T-helper 1 cell treated with Interleukin-12 subunit alpha and Interleukin-12 subunit beta and Interleukin-4 antibody, amounts not matched to agents 30 μg/mL and 1 μg/mL, for 36 hours (primary cell): Measurements from ENCODE around the gene UBTD2.

Source experiments
- H3K27ac Mint-ChIP-seq: one replicate; pipeline ENCODE4 v1.8.0; 2021; ENCODE audit warnings: mild to moderate bottlenecking, mixed read lengths
- H3K27me3 Mint-ChIP-seq: one replicate; pipeline ENCODE4 v1.8.0; 2021; ENCODE audit warnings: low read depth, mixed read lengths
- H3K36me3 Mint-ChIP-seq: one replicate; pipeline ENCODE4 v1.8.0; 2021; ENCODE audit warnings: low read depth, mixed read lengths
- H3K4me1 Mint-ChIP-seq: one replicate; pipeline ENCODE4 v1.8.0; 2021; ENCODE audit warnings: low read depth, mixed read lengths
- H3K4me3 Mint-ChIP-seq: one replicate; pipeline ENCODE4 v1.8.0; 2021; ENCODE audit warnings: mild to moderate bottlenecking, moderate library complexity, mixed read lengths
- H3K9me3 Mint-ChIP-seq: one replicate; pipeline ENCODE4 v1.8.0; 2021; ENCODE audit warnings: mixed read lengths

UBTD2 gene

GRCh38 chr5:172166030-172166826, 117.3 kb downstream of the UBTD2 start:
- Mint-ChIP-seq H3K9me3 (no peaks in the 10 kb centered on the region), H3K27ac (no peak overlapping the region), H3K4me1 (peaks cover 38% of the 10 kb centered on the region), H3K36me3 (peaks cover 15% of the 10 kb centered on the region), H3K4me3 (no peak overlapping the region), H3K27me3 (no peaks in the 10 kb centered on the region)

- no peak overlapping the region for H3K4me3 Mint-ChIP-seq
- H3K27ac Mint-ChIP-seq: no peak overlapping the region
- H3K9me3 Mint-ChIP-seq: no peaks in the 10 kb centered on the region
- H3K4me1 Mint-ChIP-seq: peaks cover 37% of the 10 kb centered on the region
- no peaks in the 10 kb centered on the region for H3K27me3 Mint-ChIP-seq
- H3K36me3 Mint-ChIP-seq: peaks cover 13% of the 10 kb centered on the region
Observed at GRCh38 chr5:172165465-172165864, 118.1 kb downstream of the UBTD2 start.

GRCh38 chr5:172164769-172165212, 118.8 kb downstream of the UBTD2 start:
- Mint-ChIP-seq H3K9me3 (no peaks in the 10 kb centered on the region), H3K27ac (no peak overlapping the region), H3K36me3 (peaks cover 8% of the 10 kb centered on the region), H3K4me1 (peaks cover 31% of the 10 kb centered on the region), H3K27me3 (no peaks in the 10 kb centered on the region), H3K4me3 (no peak overlapping the region)

- Mint-ChIP-seq H3K36me3 (peaks cover 4% of the 10 kb centered on the region), H3K9me3 (no peaks in the 10 kb centered on the region), H3K4me3 (no peak overlapping the region), H3K4me1 (peaks cover 28% of the 10 kb centered on the region), H3K27ac (no peak overlapping the region), H3K27me3 (no peaks in the 10 kb centered on the region)
Observed at GRCh38 chr5:172163346-172163745, 120.2 kb downstream of the UBTD2 start.

- no peaks in the 10 kb centered on the region for H3K27me3 Mint-ChIP-seq
- peaks cover 28% of the 10 kb centered on the region for H3K4me1 Mint-ChIP-seq
- peaks cover 4% of the 10 kb centered on the region for H3K36me3 Mint-ChIP-seq
- no peak overlapping the region for H3K4me3 Mint-ChIP-seq
- H3K9me3 Mint-ChIP-seq: no peaks in the 10 kb centered on the region
- no peak overlapping the region for H3K27ac Mint-ChIP-seq
Observed at GRCh38 chr5:172162987-172163343, 120.6 kb downstream of the UBTD2 start.

GRCh38 chr5:172162323-172162986, 121.1 kb downstream of the UBTD2 start:
- H3K4me1 Mint-ChIP-seq: peaks cover 26% of the 10 kb centered on the region
- H3K27ac Mint-ChIP-seq: no peak overlapping the region
- no peaks in the 10 kb centered on the region for H3K27me3 Mint-ChIP-seq
- H3K4me3 Mint-ChIP-seq: no peak overlapping the region
- H3K9me3 Mint-ChIP-seq: no peaks in the 10 kb centered on the region
- peaks cover 4% of the 10 kb centered on the region for H3K36me3 Mint-ChIP-seq

- H3K27ac Mint-ChIP-seq: peak overlapping the region; percentile 6
- H3K36me3 Mint-ChIP-seq: peaks cover 17% of the 10 kb centered on the region
- H3K4me1 Mint-ChIP-seq: peaks cover 29% of the 10 kb centered on the region
- no peak overlapping the region for H3K4me3 Mint-ChIP-seq
- H3K9me3 Mint-ChIP-seq: no peaks in the 10 kb centered on the region
- no peaks in the 10 kb centered on the region for H3K27me3 Mint-ChIP-seq
Observed at GRCh38 chr5:172160506-172160905, 123.1 kb downstream of the UBTD2 start.
